Upper lobe of left lung (tissue), 4 donors: ENCODE results near the gene PSMC2.

ENCODE experiments used
- CTCF ChIP-seq, 6 experiments: fragments of 450-650 bp in 4 of 6; fragments of 200-600 bp in 2 of 6; sonication (generic) in 2 of 6; IDR thresholded peaks; one replicate each; pipeline ENCODE4 v1.5.1; 2016 to 2019; ENCODE audit warnings: antibody characterized with exemption in 6 of 6
- EP300 ChIP-seq, 4 donors: sonication (generic); formaldehyde crosslinking; IDR thresholded peaks; one replicate each; pipeline ENCODE4 v1.5.1; 2017; ENCODE audit warnings: antibody characterized with exemption in 4 of 4, control low read depth in 2 of 4
- POLR2A ChIP-seq, 4 donors: fragments of 450-650 bp; IDR thresholded peaks; one replicate each; pipeline ENCODE4 v1.5.1; 2016 to 2017; ENCODE audit warnings: antibody characterized with exemption in 4 of 4, mild to moderate bottlenecking in 2 of 4
- POLR2AphosphoS5 ChIP-seq, 2 donors: sonication (generic); formaldehyde crosslinking; IDR thresholded peaks; one replicate each; pipeline ENCODE4 v1.5.1; 2017; ENCODE audit warnings: antibody characterized with exemption in 2 of 2

GRCh38 chr7:103391976-103392375 is 44.5 kb downstream of the PSMC2 start:
- TF ChIP-seq POLR2A (IDR thresholded peaks at IDR 0.05) (no peak), CTCF (IDR thresholded peaks at IDR 0.05) (no peak), EP300 (IDR thresholded peaks at IDR 0.05) (no peak), POLR2AphosphoS5 (IDR thresholded peaks at IDR 0.05) (no peak)
